SK-N-SH (cell line): ENCODE measurements around the gene ERC2. TPM values are rescaled to one million over a fixed set of nuclear protein-coding genes. Genes with fewer than 3 reads are reported as not detected.
A peak's percentile ranks its signal among the peaks of the same experiment; 100 is the strongest.

Experiments used
- CTCF ChIA-PET: fragments of 300-600, 350-600 bp; formaldehyde crosslinking; extraction: SDS; loops from one replicate; lab custom pipeline; 2021; lab: Yijun Ruan, JAX
- POLR2A ChIA-PET: fragments of 350-600 bp; sonication (Branson Sonifier 250); formaldehyde crosslinking; extraction: SDS; loops from one replicate; lab custom pipeline; 2020; ENCODE audit warnings: antibody characterized with exemption, inconsistent platforms; lab: Yijun Ruan, JAX
- DNase-seq: peaks from one replicate; pipeline ENCODE4 v3.0.0; 2012
- H2AFZ ChIP-seq: fragments of 200-600 bp; sonication (generic); 2 replicates; pipeline ENCODE4 v1.8.1; 2016; ENCODE audit warnings: antibody characterized with exemption, mild to moderate bottlenecking, low read depth
- H3F3A ChIP-seq: fragments of 200-600 bp; sonication (generic); replicated peaks from 2 replicates; pipeline ENCODE3; 2016; ENCODE audit warnings: antibody characterized with exemption, mild to moderate bottlenecking; ENCODE audit not compliant: insufficient read depth
- H3K27ac ChIP-seq, 2 experiments: fragments of 200-500 bp in 1 of 2; fragments of 200-600 bp in 1 of 2; sonication (Bioruptor generic) in 1 of 2; sonication (generic), shearing (Covaris generic) in 1 of 2; 2 replicates each; pipeline versions ENCODE4 v1.5.1 to v1.6.1; 2014 to 2016; ENCODE audit warnings: low read depth in 2 of 2, inconsistent platforms in 1 of 2, low read length in 1 of 2, mild to moderate bottlenecking in 1 of 2, mixed read lengths in 1 of 2
- H3K27me3 ChIP-seq: fragments of 200-600 bp; sonication (generic), shearing (Covaris generic); 2 replicates; pipeline ENCODE4 v1.6.1; 2016; ENCODE audit warnings: mixed run types; ENCODE audit not compliant: insufficient read depth
- H3K36me3 ChIP-seq, 2 experiments: fragments of 200-500 bp in 1 of 2; fragments of 200-600 bp in 1 of 2; sonication (Bioruptor generic) in 1 of 2; sonication (generic) in 1 of 2; replicated peaks in 1 of 2; 2 replicates each; pipeline versions ENCODE3 to v1.5.1; 2014 to 2016; ENCODE audit warnings: low read length in 1 of 2, mild to moderate bottlenecking in 1 of 2; ENCODE audit not compliant: insufficient read depth in 2 of 2, control insufficient read depth in 1 of 2
- H3K4me1 ChIP-seq, 2 experiments: fragments of 200-500 bp in 1 of 2; fragments of 200-600 bp in 1 of 2; sonication (Bioruptor generic) in 1 of 2; sonication (generic), shearing (Covaris generic) in 1 of 2; 2 replicates each; pipeline versions ENCODE4 v1.5.1 to v1.6.1; 2014 to 2016; ENCODE audit warnings: low read depth in 1 of 2, low read length in 1 of 2, mixed run types in 1 of 2; ENCODE audit not compliant: insufficient read depth in 2 of 2, control insufficient read depth in 1 of 2
- H3K4me2 ChIP-seq: fragments of 200-600 bp; sonication (generic), shearing (Covaris generic); 2 replicates; pipeline ENCODE4 v1.6.1; 2017; ENCODE audit warnings: mixed run types
- H3K4me3 ChIP-seq, 2 experiments: fragments of 200-500 bp in 1 of 2; fragments of 200-600 bp in 1 of 2; sonication (Bioruptor generic) in 1 of 2; sonication (generic), shearing (Covaris generic) in 1 of 2; 2 replicates each; pipeline versions ENCODE4 v1.5.1 to v1.8.1; 2014 to 2016; ENCODE audit warnings: low read depth in 2 of 2, inconsistent platforms in 1 of 2, low read length in 1 of 2, mild to moderate bottlenecking in 1 of 2, mixed read lengths in 1 of 2, moderate library complexity in 1 of 2
- H3K79me2 ChIP-seq: fragments of 200-600 bp; sonication (generic); 2 replicates; pipeline ENCODE4 v1.8.1; 2017; ENCODE audit warnings: mild to moderate bottlenecking; ENCODE audit not compliant: insufficient read depth
- H3K9ac ChIP-seq: fragments of 200-600 bp; sonication (generic); 2 replicates; pipeline ENCODE4 v1.6.1; 2017; ENCODE audit warnings: mixed run types
- H3K9me2 ChIP-seq: fragments of 200-600 bp; sonication (generic); 2 replicates; pipeline ENCODE4 v1.6.1; 2017; ENCODE audit warnings: mixed run types
- H3K9me3 ChIP-seq: fragments of 200-600 bp; sonication (generic); 2 replicates; pipeline ENCODE4 v1.6.1; 2017; ENCODE audit warnings: mixed run types, mild to moderate bottlenecking, moderate library complexity
- H4K20me1 ChIP-seq: fragments of 200-600 bp; sonication (generic); 2 replicates; pipeline ENCODE4 v1.6.1; 2017; ENCODE audit warnings: mild to moderate bottlenecking, mixed run types; ENCODE audit not compliant: insufficient read depth
- CTCF ChIP-seq: fragments of 200-600 bp; sonication (generic); IDR thresholded peaks from 2 replicates; pipeline ENCODE4 v1.6.1; 2017; ENCODE audit warnings: antibody characterized with exemption, mild to moderate bottlenecking, moderate library complexity
- FOXJ3 ChIP-seq: sonication (generic); formaldehyde crosslinking; IDR thresholded peaks from 2 replicates; pipeline ENCODE4 v1.5.1; 2020; ENCODE audit warnings: mild to moderate bottlenecking, missing genetic modification reagents
- FOXM1 ChIP-seq: IDR thresholded peaks from 2 replicates; pipeline ENCODE4 v1.4.0; 2012; ENCODE audit warnings: low read depth, mild to moderate bottlenecking
- GATA2 ChIP-seq: sonication (generic); formaldehyde crosslinking; IDR thresholded peaks from 2 replicates; pipeline ENCODE4 v1.5.0; 2020; ENCODE audit warnings: mild to moderate bottlenecking, missing genetic modification reagents
- RCOR1 ChIP-seq: fragments of 150-350 bp; IDR thresholded peaks from 2 replicates; pipeline ENCODE4 v1.6.1; 2017; ENCODE audit warnings: antibody characterized with exemption, low read length
- REST ChIP-seq: IDR thresholded peaks from 2 replicates; pipeline ENCODE4 v1.6.1; 2012; ENCODE audit warnings: mild to moderate bottlenecking, low read depth, low read length, moderate library complexity
- RXRA ChIP-seq: IDR thresholded peaks from 2 replicates; pipeline ENCODE4 v1.4.0; 2012; ENCODE audit warnings: low read depth, mild to moderate bottlenecking, borderline replicate concordance
- YY1 ChIP-seq: IDR thresholded peaks from 2 replicates; pipeline ENCODE4 v1.4.0; 2012; ENCODE audit warnings: low read depth, mild to moderate bottlenecking
- WGBS: methylation state at CpG from one replicate; pipeline ENCODE4 v1.1.6; 2017; ENCODE audit warnings: low lambda C conversion rate; 5-methylcytosine and 5-hydroxymethylcytosine counted together
- polyA plus RNA-seq, 3 experiments: library from polyadenylated mRNA; depleted of rRNA; stranded (reverse); fragments of >200 nt; gene quantifications; 2 replicates each; pipeline ENCODE4 v1.2.3, GENCODE V29; 2012
- TF ChIP-seq, protein P1 (sequence below): IDR thresholded peaks from 2 replicates; pipeline ENCODE4 v1.4.0; 2012; ENCODE audit warnings: low read depth, borderline replicate concordance

The ERC2 gene
- polyA plus RNA-seq, 1 of the 3 experiments (the other 2 are of a cell fraction) = 1.6 TPM

GRCh38 chr3:55978953-55979352 lies 489.3 kb downstream of the ERC2 start:
- CTCF ChIA-PET = interaction anchor here (1.1 kb wide), 1 partner anchor 273 kb away, joined by 3 read pairs; no protein-coding TSS in a partner anchor
- H3K36me3 ChIP-seq = no peaks in the 10 kb centered on the region
- H3K9ac ChIP-seq = no peak overlapping the region
- no peaks in the 10 kb centered on the region for H3K9me3 ChIP-seq
- H3K27ac ChIP-seq = no peak overlapping the region
- no peaks in the 10 kb centered on the region for H3K79me2 ChIP-seq
- POLR2A ChIA-PET = no interaction called here
- no peaks in the 10 kb centered on the region for H3F3A ChIP-seq
- peaks cover 0 to 2% of the 10 kb centered on the region in 2 experiments; a peak in 1 of 4 replicates for H3K4me1 ChIP-seq
- H3K9me2 ChIP-seq = no peaks in the 10 kb centered on the region
- H3K27me3 ChIP-seq = no peaks in the 10 kb centered on the region
- H3K4me2 ChIP-seq = no peak overlapping the region
- 70% methylated on average over 6 of the region's 6 CpGs for WGBS
- no peak overlapping the region for H2AFZ ChIP-seq
- no peak for DNase-seq
- no peak for TF ChIP-seq RXRA
- 0 out of 2 replicates have a peak, but pooled peaks have one; percentile 52 for TF ChIP-seq GATA2
- H3K4me3 ChIP-seq = no peak overlapping the region
- no peaks in the 10 kb centered on the region for H4K20me1 ChIP-seq

DNA sequence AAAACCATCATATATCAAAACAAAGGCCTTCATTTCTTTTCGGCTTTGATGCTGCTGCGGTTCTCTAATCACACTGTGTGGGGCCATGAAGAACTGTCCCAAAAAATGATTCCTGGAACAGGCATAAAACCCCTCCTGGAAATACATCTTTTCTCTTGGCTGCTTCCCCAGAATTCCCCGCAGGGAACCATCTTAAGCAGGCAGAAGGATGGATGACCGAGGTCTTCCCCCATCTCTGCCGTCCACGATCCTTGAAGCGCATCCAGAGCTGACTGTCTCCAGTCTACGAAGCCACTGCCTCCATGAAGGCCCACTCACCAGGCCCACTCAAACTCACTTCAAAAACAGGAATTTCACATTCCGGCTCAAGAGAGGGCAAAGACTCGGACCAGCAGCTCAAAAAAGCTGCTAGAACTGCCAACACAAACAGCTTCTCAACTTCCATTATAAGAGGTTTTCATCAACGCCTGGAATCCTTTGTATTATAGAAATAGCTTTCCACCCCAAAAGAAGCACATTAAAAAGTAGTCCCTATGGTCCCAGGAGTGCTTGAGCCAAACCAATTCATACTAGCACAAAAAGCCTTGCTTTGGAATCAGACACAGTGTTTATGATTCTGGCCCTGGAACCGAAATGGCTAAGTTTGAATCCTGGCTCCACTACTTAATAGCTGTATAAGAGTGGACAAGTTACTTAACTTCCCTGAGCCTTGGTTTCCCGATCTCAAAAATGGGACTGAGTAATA lies 493.7 kb downstream of the ERC2 start:
- Histone ChIP-seq H3K27me3 (no peaks in the 10 kb centered on the region), H3K4me3 (no peak overlapping the region), H3K27ac (no peak overlapping the region), H3K4me2 (no peak overlapping the region)
- TF ChIP-seq FOXJ3 (CRISPR knock-in tag) (no peak), REST (no peak), CTCF (no peak), RCOR1 (no peak), FOXM1 (no peak), YY1 (no peak)
- TF ChIP-seq, protein P1, sequence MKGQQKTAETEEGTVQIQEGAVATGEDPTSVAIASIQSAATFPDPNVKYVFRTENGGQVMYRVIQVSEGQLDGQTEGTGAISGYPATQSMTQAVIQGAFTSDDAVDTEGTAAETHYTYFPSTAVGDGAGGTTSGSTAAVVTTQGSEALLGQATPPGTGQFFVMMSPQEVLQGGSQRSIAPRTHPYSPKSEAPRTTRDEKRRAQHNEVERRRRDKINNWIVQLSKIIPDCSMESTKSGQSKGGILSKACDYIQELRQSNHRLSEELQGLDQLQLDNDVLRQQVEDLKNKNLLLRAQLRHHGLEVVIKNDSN = no peak
- TF ChIP-seq, all 33 proteins: peak for 0
- POLR2A ChIA-PET = no interaction called here
- Histone ChIP-seq H3F3A (no peaks in the 10 kb centered on the region), H3K9me2 (no peaks in the 10 kb centered on the region), H2AFZ (no peak overlapping the region), H3K79me2 (no peaks in the 10 kb centered on the region), H3K9me3 (no peaks in the 10 kb centered on the region), H3K36me3 (no peaks in the 10 kb centered on the region), H3K9ac (no peak overlapping the region), H4K20me1 (no peaks in the 10 kb centered on the region), H3K4me1 (peaks cover 0 to 2% of the 10 kb centered on the region in 2 experiments; a peak in 1 of 4 replicates)
- no peak for DNase-seq
- CTCF ChIA-PET = interaction anchor here (0.8 kb wide), 1 partner anchor 51 kb away, joined by 3 read pairs; no protein-coding TSS in a partner anchor
- 67% methylated on average over 13 of the region's 13 CpGs for WGBS
